Thymus (tissue), 11 donors: ENCODE measurements around the gene CPNE4. TPM values are rescaled to one million over a fixed set of nuclear protein-coding genes. Genes with fewer than 3 reads are reported as not detected.
"Not testable (repeated sequence)": the region's sequence is repeated elsewhere in the genome, so short reads cannot be mapped to it uniquely, and the experiment has no call there.

Experiments
- DNase-seq, 9 donors: peaks; one replicate each; pipeline ENCODE4 v3.0.0-alpha.2; 2013; ENCODE audit warnings: low spot score in 9 of 9, low read depth in 6 of 9, missing footprints in 1 of 9
- H3K27ac ChIP-seq, 2 donors: one replicate each; pipeline ENCODE4 v1.5.1; 2013; ENCODE audit warnings: control low read depth in 1 of 2, low read depth in 1 of 2, low read length in 1 of 2, mild to moderate bottlenecking in 1 of 2, moderate library complexity in 1 of 2
- H3K27me3 ChIP-seq, 2 donors: one replicate each; pipeline ENCODE4 v1.5.1; 2013; ENCODE audit warnings: low read length in 1 of 2; ENCODE audit not compliant: control insufficient read depth in 2 of 2, insufficient read depth in 1 of 2
- H3K36me3 ChIP-seq, 2 donors: one replicate each; pipeline ENCODE4 v1.5.1; 2013; ENCODE audit warnings: low read length in 1 of 2, mild to moderate bottlenecking in 1 of 2, moderate library complexity in 1 of 2; ENCODE audit not compliant: control insufficient read depth in 2 of 2, insufficient read depth in 2 of 2
- H3K4me1 ChIP-seq, 2 donors: one replicate each; pipeline ENCODE4 v1.5.1; 2013; ENCODE audit warnings: low read length in 2 of 2; ENCODE audit not compliant: control insufficient read depth in 2 of 2, insufficient read depth in 2 of 2
- H3K4me3 ChIP-seq, 2 donors: one replicate each; pipeline ENCODE4 v1.5.1; 2013; ENCODE audit warnings: low read length in 2 of 2, control low read depth in 1 of 2, mild to moderate bottlenecking in 1 of 2
- H3K9me3 ChIP-seq, 2 donors: one replicate each; pipeline ENCODE4 v1.5.1; 2013; ENCODE audit warnings: low read length in 1 of 2, mild to moderate bottlenecking in 1 of 2; ENCODE audit not compliant: control insufficient read depth in 2 of 2, insufficient read depth in 1 of 2
- WGBS: extraction: QIAGEN DNeasy Blood & Tissue Kit; methylation state at CpG from one replicate; pipeline ENCODE4 v1.1.7; 2013; 5-methylcytosine and 5-hydroxymethylcytosine counted together
- polyA plus RNA-seq: library from polyadenylated mRNA; stranded (reverse); fragments of 200-250 nt; gene quantifications from one replicate; pipeline ENCODE4 v1.2.3, GENCODE V29; 2013
- total RNA-seq: library from RNA; stranded (reverse); fragments of 120-200 nt; gene quantifications from one replicate; pipeline ENCODE4 v1.2.4, GENCODE V29; 2013
- donor health status: healthy.

CPNE4 gene
- total and polyA plus RNA-seq, 2 donors, result 0.33 to 0.89 TPM

DNA sequence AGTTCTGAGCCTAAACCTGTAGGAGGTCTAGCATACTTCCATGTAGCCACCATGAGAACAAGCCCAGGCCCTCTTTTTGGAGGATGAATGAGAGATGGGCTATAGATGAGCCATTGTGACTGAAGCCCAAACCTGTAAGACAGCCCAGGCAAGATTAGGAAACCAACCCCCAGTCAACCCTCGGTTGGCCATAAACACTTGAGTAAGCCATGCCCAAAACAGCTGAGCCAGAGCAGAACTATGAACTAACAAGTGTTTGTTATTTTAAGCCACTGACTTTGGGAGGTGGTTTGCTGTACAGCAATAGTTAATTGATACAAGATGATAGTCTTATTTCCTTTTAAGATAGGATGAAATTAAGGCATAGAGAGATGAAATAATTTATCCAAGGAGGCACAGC, 12.4 kb upstream of the CPNE4 start:
- no peak overlapping the region for H3K27ac ChIP-seq
- WGBS, result 93% methylated on average over 1 of the region's 1 CpG
- no peaks in the 10 kb centered on the region for H3K9me3 ChIP-seq
- DNase-seq, result no peak
- no peak overlapping the region for H3K4me3 ChIP-seq
- H3K4me1 ChIP-seq, result no peaks in the 10 kb centered on the region
- no peaks in the 10 kb centered on the region for H3K27me3 ChIP-seq
- no peaks in the 10 kb centered on the region for H3K36me3 ChIP-seq

DNA sequence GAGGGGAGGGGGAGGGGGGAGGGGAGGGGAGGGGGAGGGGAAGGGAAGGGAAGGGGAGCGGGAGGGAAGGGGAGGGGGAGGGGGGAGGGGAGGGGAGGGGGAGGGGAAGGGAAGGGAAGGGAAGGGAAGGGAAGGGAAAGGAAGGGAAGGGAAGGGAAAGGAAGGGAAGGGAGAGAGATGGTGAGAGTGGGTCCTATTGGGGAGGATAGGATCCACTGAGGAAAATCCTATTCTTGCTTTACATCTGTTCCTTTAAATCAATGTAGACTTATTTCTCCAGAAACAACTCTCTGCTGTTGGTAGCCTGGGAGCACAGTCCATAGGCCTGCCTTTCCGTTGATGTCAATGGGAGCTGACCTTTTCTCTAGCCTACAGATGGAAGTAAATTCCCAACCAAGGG, 10.1 kb upstream of the CPNE4 start:
- not testable (repeated sequence) for H3K27ac ChIP-seq, H3K9me3 ChIP-seq, DNase-seq, H3K36me3 ChIP-seq, H3K4me3 ChIP-seq, H3K4me1 ChIP-seq, H3K27me3 ChIP-seq
- WGBS, result 95% methylated on average over 1 of the region's 2 CpGs

DNA sequence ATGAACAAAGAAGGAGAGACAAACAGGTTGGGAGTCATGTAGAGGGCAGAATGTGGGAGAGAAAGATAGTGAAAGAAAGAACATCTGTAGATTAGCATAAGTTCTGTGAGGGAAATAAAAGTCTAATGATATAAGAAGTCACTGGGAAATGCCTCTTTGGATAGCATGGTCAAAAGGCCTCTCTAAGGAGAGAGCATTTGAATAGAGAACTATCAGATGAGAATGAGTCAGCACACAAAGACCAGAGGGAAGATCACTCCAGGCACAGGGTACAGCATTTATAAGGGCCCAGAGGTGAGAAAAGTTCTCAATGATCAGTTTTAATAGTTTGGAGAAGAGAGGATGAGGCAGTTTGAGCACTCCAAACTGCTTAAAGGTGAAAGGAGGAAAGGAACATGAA, 7.9 kb upstream of the CPNE4 start:
- Histone ChIP-seq H3K4me3 (no peak overlapping the region), H3K27ac (no peak overlapping the region), H3K27me3 (no peaks in the 10 kb centered on the region), H3K36me3 (no peaks in the 10 kb centered on the region), H3K4me1 (no peaks in the 10 kb centered on the region), H3K9me3 (no peaks in the 10 kb centered on the region)
- DNase-seq, result no peak

DNA sequence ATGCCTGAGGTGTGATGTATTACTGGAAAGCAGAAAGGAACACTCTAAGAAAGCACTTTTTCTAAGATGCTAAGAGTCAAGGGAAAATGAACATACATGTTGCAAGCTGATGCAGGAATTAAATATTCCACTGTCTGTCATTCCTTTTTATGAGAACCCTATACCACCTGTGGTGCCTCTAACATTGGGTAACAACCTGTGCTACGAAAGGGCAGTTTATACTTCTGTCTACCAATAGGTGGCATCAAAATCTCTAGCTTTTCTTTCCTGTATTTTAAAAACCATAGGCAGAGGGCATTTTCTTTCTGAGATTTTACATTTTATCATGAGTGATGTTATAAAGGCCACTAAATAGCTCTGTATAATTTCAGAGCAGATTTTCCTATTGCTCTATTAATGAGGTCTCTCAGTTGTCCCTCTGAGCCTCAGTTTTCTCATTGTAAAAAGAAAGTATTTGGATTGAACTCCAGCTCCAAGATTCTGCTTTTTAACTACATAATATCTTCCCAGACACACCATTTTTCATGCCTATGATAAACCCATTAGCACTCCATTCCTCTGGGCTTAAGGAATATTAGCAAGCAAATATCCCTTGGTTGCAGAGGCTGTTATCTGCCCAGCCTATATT, 3.5 kb upstream of the CPNE4 start:
- Histone ChIP-seq H3K36me3 (no peaks in the 10 kb centered on the region), H3K9me3 (no peaks in the 10 kb centered on the region), H3K27me3 (peaks cover 0 to 21% of the 10 kb centered on the region in 2 donors), H3K4me1 (no peaks in the 10 kb centered on the region), H3K4me3 (no peak overlapping the region), H3K27ac (no peak overlapping the region)
- 2% methylated on average over 1 of the region's 1 CpG for WGBS
- no peak for DNase-seq

DNA sequence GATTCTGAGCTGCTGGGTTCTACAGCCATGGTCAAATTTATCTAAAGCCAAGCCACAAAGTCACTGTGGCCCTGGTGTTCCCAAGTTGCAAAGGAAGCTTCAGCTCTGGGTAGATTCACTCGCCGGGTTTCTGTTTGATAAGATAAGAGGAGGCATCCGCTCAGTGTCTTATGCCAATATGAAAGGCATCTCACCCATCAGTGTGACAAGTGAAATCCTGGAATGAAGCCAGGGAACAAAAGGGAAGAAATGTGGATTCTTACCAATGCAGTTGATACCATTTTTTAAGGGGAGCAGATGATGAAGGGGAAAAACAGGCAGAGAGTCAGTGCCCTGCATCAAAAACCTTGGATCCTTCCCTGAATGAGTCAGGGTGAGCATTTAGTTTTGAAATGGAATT, 2.8 kb upstream of the CPNE4 start:
- peaks cover 0 to 25% of the 10 kb centered on the region in 2 donors for H3K27me3 ChIP-seq
- H3K4me3 ChIP-seq, result no peak overlapping the region
- no peaks in the 10 kb centered on the region for H3K4me1 ChIP-seq
- DNase-seq, result no peak
- WGBS, result 78% methylated on average over 3 of the region's 3 CpGs
- no peaks in the 10 kb centered on the region for H3K9me3 ChIP-seq
- no peaks in the 10 kb centered on the region for H3K36me3 ChIP-seq
- no peak overlapping the region for H3K27ac ChIP-seq

DNA sequence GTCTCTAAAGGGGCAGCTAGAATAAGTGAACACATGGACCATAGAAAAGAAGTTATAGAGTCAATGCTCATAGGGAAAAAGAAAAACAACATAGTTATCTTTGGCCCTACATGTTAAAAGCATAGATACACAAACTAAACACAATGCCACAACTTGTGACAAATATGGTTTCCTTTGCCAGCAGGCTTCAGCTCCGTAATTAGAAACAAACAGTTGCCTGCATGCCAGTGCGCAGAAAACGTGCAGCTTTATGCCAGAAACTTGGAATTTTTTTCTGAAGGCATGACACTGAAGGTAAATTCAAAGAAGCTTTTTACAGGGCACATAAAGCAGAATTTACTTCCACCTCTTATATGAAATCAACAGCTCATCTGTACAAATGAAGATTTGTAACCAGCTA, 2.2 kb upstream of the CPNE4 start:
- H3K27me3 ChIP-seq, result peaks cover 0 to 25% of the 10 kb centered on the region in 2 donors

DNA sequence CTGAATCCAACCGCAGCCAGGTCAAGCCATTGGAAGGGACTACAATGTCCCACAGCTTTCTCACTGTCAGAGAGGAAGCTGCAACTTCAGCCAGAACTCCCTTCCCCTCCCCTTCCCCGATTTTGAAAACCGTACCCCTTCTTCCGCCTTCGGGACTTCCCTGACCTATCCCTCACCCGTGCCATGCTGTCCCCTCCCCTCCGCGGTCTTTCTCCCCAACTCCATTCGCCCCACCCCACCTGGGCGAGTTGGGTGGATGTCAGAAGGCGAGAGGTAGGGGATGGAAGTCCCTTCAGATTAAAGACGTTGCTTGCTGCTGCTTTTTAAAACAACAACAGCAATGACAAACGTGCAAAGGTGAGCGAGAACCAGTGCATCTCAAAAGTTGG, 723 bp downstream of the CPNE4 start:
- no peak overlapping the region for H3K4me3 ChIP-seq
- no peaks in the 10 kb centered on the region for H3K36me3 ChIP-seq
- H3K9me3 ChIP-seq, result no peaks in the 10 kb centered on the region
- no peaks in the 10 kb centered on the region for H3K4me1 ChIP-seq
- no peak overlapping the region for H3K27ac ChIP-seq
- no peak for DNase-seq
- peaks cover 0 to 29% of the 10 kb centered on the region in 2 donors for H3K27me3 ChIP-seq
- WGBS, result 4% methylated on average over 14 of the region's 14 CpGs

More for the DNA sequence above, 2.2 kb upstream of the CPNE4 start:
- Histone ChIP-seq H3K36me3 (no peaks in the 10 kb centered on the region), H3K9me3 (no peaks in the 10 kb centered on the region), H3K27ac (no peak overlapping the region), H3K4me3 (no peak overlapping the region), H3K4me1 (no peaks in the 10 kb centered on the region)
- 61% methylated on average over 3 of the region's 3 CpGs for WGBS
- DNase-seq, result no peak

DNA sequence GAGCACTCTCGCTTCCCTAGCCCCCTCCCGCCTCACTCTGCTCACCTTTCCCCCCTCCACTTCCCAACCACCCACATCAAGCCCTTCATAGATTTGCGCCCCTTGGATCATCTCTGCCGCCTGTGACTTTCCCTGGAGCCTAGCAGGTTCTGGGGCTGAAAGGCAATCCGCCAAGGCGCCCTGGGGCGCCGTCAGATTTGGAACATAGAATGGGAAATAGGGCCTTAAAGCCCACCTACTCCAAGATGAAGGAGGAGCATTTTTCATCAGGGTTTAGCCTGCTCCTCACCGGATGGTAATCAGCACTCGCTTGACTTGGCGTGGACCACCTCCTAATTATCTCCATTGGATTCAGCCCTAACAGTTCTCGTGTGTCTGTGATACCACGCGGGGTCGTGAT, 1.3 kb downstream of the CPNE4 start:
- H3K36me3 ChIP-seq, result no peaks in the 10 kb centered on the region
- WGBS, result 10% methylated on average over 15 of the region's 15 CpGs
- no peak overlapping the region for H3K27ac ChIP-seq
- H3K9me3 ChIP-seq, result no peaks in the 10 kb centered on the region
- no peaks in the 10 kb centered on the region for H3K4me1 ChIP-seq
- DNase-seq, result no peak
- H3K4me3 ChIP-seq, result no peak overlapping the region
- H3K27me3 ChIP-seq, result peaks cover 0 to 30% of the 10 kb centered on the region in 2 donors

DNA sequence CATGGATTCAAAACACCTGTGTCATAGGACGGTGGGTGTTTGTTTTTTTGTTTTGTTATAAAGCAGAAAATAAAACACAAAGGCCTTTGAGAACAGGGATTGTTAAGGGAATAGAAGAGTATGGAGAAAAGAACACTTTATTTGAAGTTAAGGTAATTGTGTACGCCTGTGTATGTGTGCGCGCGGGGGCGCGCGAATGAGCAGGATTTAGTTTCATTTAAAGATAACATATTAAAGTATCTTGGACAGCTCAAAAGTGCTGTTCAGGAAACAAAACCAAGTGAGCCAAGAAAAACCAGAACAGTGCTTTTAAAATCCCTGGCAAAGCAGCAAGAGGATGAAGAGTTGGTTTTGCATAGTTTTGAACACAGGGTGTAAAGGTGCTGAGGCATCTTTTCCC, 1.9 kb downstream of the CPNE4 start:
- Histone ChIP-seq H3K27ac (no peak overlapping the region), H3K4me3 (no peak overlapping the region), H3K4me1 (no peaks in the 10 kb centered on the region), H3K27me3 (peaks cover 0 to 30% of the 10 kb centered on the region in 2 donors), H3K9me3 (no peaks in the 10 kb centered on the region), H3K36me3 (no peaks in the 10 kb centered on the region)
- DNase-seq, result no peak
- 91% methylated on average over 8 of the region's 8 CpGs for whole genome bisulfite sequencing
